ENCODE results near the gene MACROD1.

MACROD1 gene

GRCh38 chr11:64076758-64077157, 89.2 kb downstream of the MACROD1 start:
- CTCF ChIA-PET = interaction anchor here (1.5 kb wide), 1 partner anchor 9 kb away, joined by 3 read pairs; no protein-coding TSS in a partner anchor
- POLR2A ChIA-PET = no interaction called here
- TF ChIP-seq CTCF (IDR thresholded peaks at IDR 0.05; ENCODE audit: insufficient read depth, low read length, missing control alignments) = no peak
- no peak for DNase-seq (ENCODE audit: low read depth, low spot score)
- no peak overlapping the region for H3K4me3 ChIP-seq (ENCODE audit: low read depth, low read length)

DNA sequence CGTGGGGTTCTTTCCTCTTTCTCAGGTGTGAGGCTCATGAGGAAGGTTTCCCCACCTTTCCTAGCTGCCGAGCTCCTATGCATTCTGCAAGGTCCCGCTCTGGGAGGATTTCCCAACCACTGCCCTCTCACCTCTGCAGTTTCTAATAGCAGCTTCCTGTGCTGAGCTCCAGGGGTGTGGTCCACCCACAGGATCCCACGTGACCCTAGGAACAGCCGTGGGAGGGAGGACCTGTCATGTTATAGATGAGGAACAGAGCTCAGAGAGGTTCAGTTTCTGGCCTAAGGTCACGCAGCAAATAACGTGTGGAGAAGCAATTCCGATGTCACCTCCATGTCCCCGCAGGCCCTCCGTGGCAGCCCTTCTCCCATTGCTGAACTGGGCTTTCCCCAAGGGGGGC, 91.7 kb downstream of the MACROD1 start:
- DNase-seq (ENCODE audit: low read depth, low spot score) = no peak
- ChIA-PET CTCF (interaction anchor here (1.2 to 1.8 kb wide), 3 partner anchors 14 to 47 kb away, joined by 3 to 7 read pairs (median 5); no protein-coding TSS in a partner anchor), POLR2A (interaction anchor here (0.6 kb wide), 1 partner anchor 30 kb away, joined by 3 read pairs; no protein-coding TSS in a partner anchor)
- TF ChIP-seq CTCF (IDR thresholded peaks at IDR 0.05; ENCODE audit: insufficient read depth, low read length, missing control alignments) = no peak
- H3K4me3 ChIP-seq (ENCODE audit: low read depth, low read length) = no peak overlapping the region

- CTCF ChIA-PET = interaction anchor here (1.2 to 1.8 kb wide), 3 partner anchors 14 to 48 kb away, joined by 3 to 7 read pairs (median 5); no protein-coding TSS in a partner anchor
- POLR2A ChIA-PET = no interaction called here
Observed at GRCh38 chr11:64073542-64073941, 92.4 kb downstream of the MACROD1 start.

GRCh38 chr11:64072871-64073270, 93.0 kb downstream of the MACROD1 start:
- CTCF ChIA-PET = interaction anchor here (1.2 to 1.8 kb wide), 2 partner anchors 21 to 49 kb away, joined by 3 to 7 read pairs; no protein-coding TSS in a partner anchor
- no peak for TF ChIP-seq CTCF (IDR thresholded peaks at IDR 0.05; ENCODE audit: insufficient read depth, low read length, missing control alignments)
- DNase-seq (ENCODE audit: low read depth, low spot score) = no peak
- no peak overlapping the region for H3K4me3 ChIP-seq (ENCODE audit: low read depth, low read length)
- POLR2A ChIA-PET = no interaction called here

More at GRCh38 chr11:64073542-64073941, 92.4 kb downstream of the MACROD1 start:
- DNase-seq (ENCODE audit: low read depth, low spot score) = no peak
- H3K4me3 ChIP-seq (ENCODE audit: low read depth, low read length) = no peak overlapping the region
- no peak for TF ChIP-seq CTCF (IDR thresholded peaks at IDR 0.05; ENCODE audit: insufficient read depth, low read length, missing control alignments)

GRCh38 chr11:64072403-64072802, 93.5 kb downstream of the MACROD1 start:
- ChIA-PET CTCF (no interaction called here), POLR2A (no interaction called here)
- H3K4me3 ChIP-seq (ENCODE audit: low read depth, low read length) = no peak overlapping the region
- TF ChIP-seq CTCF (IDR thresholded peaks at IDR 0.05; ENCODE audit: insufficient read depth, low read length, missing control alignments) = no peak
- DNase-seq (ENCODE audit: low read depth, low spot score) = no peak

DNA sequence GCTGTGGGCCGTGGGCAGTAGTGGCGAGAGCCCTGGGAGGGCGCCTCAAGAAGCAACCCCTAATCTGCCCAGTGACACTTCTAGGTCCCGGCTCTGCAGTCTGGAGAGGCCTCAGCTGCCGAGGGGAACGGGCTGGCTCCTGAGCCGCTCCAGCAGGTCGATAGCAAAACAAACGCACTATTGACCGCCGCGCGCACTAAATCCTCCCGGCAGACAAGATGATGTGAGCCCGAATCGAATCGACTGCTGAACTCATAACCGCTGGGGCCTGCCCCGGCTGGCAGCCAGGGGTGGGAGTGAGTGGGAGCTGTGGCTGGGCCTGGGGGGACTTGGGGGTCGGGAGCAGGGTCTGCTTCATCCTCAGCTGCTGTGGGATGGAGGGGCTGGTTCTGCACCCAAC, 94.1 kb downstream of the MACROD1 start:
- no peak overlapping the region for H3K4me3 ChIP-seq (ENCODE audit: low read depth, low read length)
- ChIA-PET POLR2A (no interaction called here), CTCF (no interaction called here)
- no peak for TF ChIP-seq CTCF (IDR thresholded peaks at IDR 0.05; ENCODE audit: insufficient read depth, low read length, missing control alignments)
- DNase-seq (ENCODE audit: low read depth, low spot score) = no peak
